Measurements from ENCODE around the gene IQGAP2.

The IQGAP2 gene

DNA sequence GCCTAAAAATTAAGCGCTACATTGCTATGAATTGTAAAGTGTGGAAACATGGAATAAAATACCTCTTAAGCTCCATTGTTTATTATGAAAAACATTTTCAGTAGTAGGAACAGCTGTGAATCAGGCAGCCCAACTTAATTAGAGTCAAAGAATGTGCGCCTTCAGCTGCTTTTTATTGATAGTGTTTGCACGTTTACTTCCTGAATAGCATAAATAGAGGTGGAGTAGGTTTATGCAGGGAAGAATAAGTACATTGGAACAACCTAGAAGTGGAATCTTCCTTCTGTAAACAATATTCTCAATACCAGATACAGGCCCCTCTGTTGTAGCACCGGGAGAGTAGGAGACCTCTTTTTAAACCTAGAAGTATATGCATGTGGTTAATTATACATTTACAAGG lies 79.9 kb downstream of the IQGAP2 start:
- no peaks in the 10 kb centered on the region for H3K4me1 ChIP-seq

DNA sequence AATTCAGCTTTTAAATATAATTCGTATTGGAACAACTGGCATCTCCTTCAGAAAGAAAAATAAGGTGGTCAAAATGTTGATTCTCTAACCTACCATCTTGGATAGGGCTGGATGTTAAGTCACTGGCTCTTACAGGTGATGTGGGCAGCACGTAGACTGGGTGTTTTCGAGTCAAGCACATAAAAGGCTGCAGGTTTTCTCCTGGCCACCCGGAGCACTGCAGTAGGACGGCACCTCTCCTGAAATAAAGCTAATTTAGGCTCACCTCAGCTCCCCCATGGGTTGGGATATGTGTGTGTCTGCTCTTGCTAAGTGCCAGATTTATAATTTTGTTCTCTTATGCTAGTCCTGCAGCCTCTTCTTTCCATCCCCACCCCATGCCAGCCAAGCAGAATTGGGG lies 80.3 kb downstream of the IQGAP2 start:
- no peaks in the 10 kb centered on the region for H3K4me1 ChIP-seq
- no peaks in the 10 kb centered on the region for H3K9me3 ChIP-seq
- no peaks in the 10 kb centered on the region; the same call in 1 of the 2 replicates for H3K27me3 ChIP-seq
- no peak overlapping the region for H3K4me3 ChIP-seq (ENCODE audit: low read depth, low read length)
- TF ChIP-seq, protein P1, sequence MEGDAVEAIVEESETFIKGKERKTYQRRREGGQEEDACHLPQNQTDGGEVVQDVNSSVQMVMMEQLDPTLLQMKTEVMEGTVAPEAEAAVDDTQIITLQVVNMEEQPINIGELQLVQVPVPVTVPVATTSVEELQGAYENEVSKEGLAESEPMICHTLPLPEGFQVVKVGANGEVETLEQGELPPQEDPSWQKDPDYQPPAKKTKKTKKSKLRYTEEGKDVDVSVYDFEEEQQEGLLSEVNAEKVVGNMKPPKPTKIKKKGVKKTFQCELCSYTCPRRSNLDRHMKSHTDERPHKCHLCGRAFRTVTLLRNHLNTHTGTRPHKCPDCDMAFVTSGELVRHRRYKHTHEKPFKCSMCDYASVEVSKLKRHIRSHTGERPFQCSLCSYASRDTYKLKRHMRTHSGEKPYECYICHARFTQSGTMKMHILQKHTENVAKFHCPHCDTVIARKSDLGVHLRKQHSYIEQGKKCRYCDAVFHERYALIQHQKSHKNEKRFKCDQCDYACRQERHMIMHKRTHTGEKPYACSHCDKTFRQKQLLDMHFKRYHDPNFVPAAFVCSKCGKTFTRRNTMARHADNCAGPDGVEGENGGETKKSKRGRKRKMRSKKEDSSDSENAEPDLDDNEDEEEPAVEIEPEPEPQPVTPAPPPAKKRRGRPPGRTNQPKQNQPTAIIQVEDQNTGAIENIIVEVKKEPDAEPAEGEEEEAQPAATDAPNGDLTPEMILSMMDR (IDR thresholded peaks at IDR 0.05; ENCODE audit: low read depth, low read length): peak; percentile 16
- no peaks in the 10 kb centered on the region for H3K36me3 ChIP-seq
- DNase-seq: no peak

More for the DNA sequence above, 79.9 kb downstream of the IQGAP2 start:
- Histone ChIP-seq H3K4me3 (ENCODE audit: low read depth, low read length) (no peak overlapping the region), H3K9me3 (no peaks in the 10 kb centered on the region), H3K36me3 (no peaks in the 10 kb centered on the region), H3K27me3 (no peaks in the 10 kb centered on the region; the same call in 1 of the 2 replicates)
- TF ChIP-seq, protein P1 (IDR thresholded peaks at IDR 0.05; ENCODE audit: low read depth, low read length): no peak
- DNase-seq: no peak

DNA sequence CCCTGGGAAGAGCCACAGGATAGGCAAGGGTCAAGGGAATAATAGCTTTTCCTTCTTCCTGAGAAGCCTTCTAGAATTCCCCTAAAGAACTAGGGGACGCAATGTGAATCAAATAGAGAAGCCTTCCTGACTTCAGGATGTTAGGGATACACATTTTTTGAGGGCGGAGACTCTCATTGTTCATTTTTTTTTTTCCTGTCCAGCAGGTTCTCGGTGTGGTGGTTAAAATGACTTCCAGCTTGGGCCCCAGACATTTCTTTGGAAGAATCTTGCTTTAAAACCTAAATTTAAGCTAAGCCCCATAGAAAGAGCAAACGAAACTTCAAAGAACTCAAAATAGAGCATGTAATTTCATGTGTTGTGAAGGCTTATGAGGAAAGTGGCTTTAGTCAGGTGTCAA lies 80.8 kb downstream of the IQGAP2 start:
- no peak overlapping the region for H3K4me3 ChIP-seq (ENCODE audit: low read depth, low read length)
- TF ChIP-seq, protein P1 (IDR thresholded peaks at IDR 0.05; ENCODE audit: low read depth, low read length): no peak
- no peaks in the 10 kb centered on the region for H3K4me1 ChIP-seq
- no peaks in the 10 kb centered on the region for H3K36me3 ChIP-seq
- no peaks in the 10 kb centered on the region for H3K9me3 ChIP-seq
- no peak for DNase-seq
- H3K27me3 ChIP-seq: no peaks in the 10 kb centered on the region; the same call in 1 of the 2 replicates

DNA sequence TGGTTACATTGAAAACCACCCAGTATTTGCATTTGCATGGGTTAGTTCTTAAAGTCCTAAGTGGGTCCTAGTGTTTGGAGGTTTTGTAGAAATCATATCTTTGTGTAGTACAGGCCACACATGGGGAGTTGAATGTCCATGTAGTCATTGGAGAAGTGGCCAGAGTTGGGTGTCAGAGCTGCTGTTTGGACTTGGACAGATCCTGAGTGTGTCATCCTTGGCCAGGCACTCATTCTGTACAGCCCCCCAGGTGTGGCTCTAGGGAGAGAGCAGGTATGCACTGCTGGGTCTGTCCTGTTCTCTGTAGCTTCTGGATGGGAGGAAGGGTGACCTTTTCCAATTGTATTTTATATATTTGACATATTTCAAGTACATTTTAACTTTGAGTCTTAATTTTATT lies 82.4 kb downstream of the IQGAP2 start:
- Histone ChIP-seq H3K4me1 (no peaks in the 10 kb centered on the region), H3K4me3 (ENCODE audit: low read depth, low read length) (no peak overlapping the region), H3K9me3 (no peaks in the 10 kb centered on the region), H3K27me3 (no peaks in the 10 kb centered on the region; the same call in 1 of the 2 replicates), H3K36me3 (no peaks in the 10 kb centered on the region)
- TF ChIP-seq, protein P1 (IDR thresholded peaks at IDR 0.05; ENCODE audit: low read depth, low read length): no peak
- no peak for DNase-seq

DNA sequence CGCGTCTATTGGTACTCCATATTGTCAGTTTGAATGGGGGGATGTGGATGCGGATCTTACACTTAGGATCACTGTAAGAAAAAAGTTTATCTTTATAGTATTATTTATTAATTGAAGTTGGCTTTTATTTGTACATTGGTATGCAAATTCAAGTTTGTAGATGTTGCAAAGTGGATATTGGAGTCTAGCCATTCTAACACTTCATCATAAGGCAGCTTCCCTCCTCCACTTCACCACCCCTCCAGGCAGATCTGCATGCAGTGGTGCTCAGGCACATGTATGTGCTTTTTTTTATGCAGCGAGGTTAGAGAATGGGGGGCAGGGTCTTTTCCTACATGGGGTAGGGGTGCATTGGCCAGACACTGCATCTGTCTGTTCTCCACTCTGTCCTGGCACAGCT lies 84.3 kb downstream of the IQGAP2 start:
- Histone ChIP-seq H3K27me3 (no peaks in the 10 kb centered on the region; the same call in 1 of the 2 replicates), H3K4me1 (no peaks in the 10 kb centered on the region), H3K4me3 (ENCODE audit: low read depth, low read length) (no peak overlapping the region), H3K36me3 (no peaks in the 10 kb centered on the region), H3K9me3 (no peaks in the 10 kb centered on the region)
- no peak for DNase-seq
- TF ChIP-seq, protein P1 (IDR thresholded peaks at IDR 0.05; ENCODE audit: low read depth, low read length): no peak

DNA sequence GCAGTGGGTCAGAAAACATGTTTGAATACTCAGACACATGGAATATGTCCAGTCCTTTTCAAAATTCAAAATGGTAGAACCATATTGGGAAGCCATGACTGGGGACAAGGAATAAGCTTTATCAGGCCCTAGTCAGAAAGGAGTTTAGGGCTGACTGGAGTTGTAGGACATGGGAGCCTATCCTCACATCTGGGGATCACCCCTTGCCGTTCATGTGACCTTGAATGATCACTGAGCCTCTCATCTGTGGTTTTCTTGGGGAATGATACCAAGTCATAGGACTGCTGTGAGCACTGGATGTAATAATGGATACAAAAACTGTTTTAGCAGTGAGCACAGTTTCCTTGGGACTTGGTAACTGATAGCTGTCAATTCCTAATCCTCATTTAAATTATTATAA lies 84.7 kb downstream of the IQGAP2 start:
- Histone ChIP-seq H3K4me3 (ENCODE audit: low read depth, low read length) (no peak overlapping the region), H3K36me3 (no peaks in the 10 kb centered on the region), H3K27me3 (no peaks in the 10 kb centered on the region; the same call in 1 of the 2 replicates), H3K4me1 (no peaks in the 10 kb centered on the region), H3K9me3 (no peaks in the 10 kb centered on the region)
- TF ChIP-seq, protein P1 (IDR thresholded peaks at IDR 0.05; ENCODE audit: low read depth, low read length): no peak
- DNase-seq: no peak
